Measurements from ENCODE around the gene ITIH5.

DNA sequence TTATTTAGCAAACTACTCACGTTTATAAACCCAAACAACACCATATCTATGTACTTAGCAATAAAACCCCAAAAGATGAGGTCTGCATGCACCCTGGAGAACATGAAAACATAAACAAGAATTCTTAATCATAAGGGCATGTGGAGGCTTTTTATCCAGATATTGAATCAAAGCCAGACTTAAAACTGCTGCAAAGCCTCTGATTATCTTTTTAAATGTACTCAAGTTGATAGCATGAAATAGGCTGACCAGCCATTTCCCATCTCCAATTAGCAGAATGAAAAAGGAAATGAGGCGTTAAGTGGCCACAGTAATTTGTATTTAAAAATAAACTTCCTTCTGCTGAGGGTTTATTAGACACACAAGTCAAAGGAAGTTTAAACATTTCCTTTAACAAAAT is 48.3 kb downstream of the ITIH5 start:
- no peak for TF ChIP-seq ELF4 (IDR thresholded peaks at IDR 0.05)
- TF ChIP-seq SP1 (IDR thresholded peaks at IDR 0.05), result no peak
- TF ChIP-seq ZNF384 (IDR thresholded peaks at IDR 0.05), result no peak
- TF ChIP-seq BHLHE40 (IDR thresholded peaks at IDR 0.05; ENCODE audit: borderline replicate concordance), result no peak
- no peak for TF ChIP-seq FOXA1 (IDR thresholded peaks at IDR 0.05)
- TF ChIP-seq FOXM1 (IDR thresholded peaks at IDR 0.05; ENCODE audit: borderline replicate concordance), result no peak
- no peak for TF ChIP-seq LEF1 (IDR thresholded peaks at IDR 0.05; ENCODE audit: borderline replicate concordance)
- TF ChIP-seq TARDBP (IDR thresholded peaks at IDR 0.05), result no peak
- no peak for TF ChIP-seq SUZ12 (IDR thresholded peaks at IDR 0.05)

All from HEK293T (cell line).